Tibial nerve (tissue), 3 donors: ENCODE data around the gene COL27A1.

ENCODE experiments used
- CTCF ChIP-seq, 5 experiments: fragments of 200-600 bp in 3 of 5; fragments of 450-650 bp in 2 of 5; sonication (generic) in 3 of 5; IDR thresholded peaks; one replicate each; pipeline ENCODE4 v1.5.1; 2016 to 2019; ENCODE audit warnings: antibody characterized with exemption in 5 of 5, mild to moderate bottlenecking in 3 of 5, moderate library complexity in 2 of 5
- POLR2A ChIP-seq, 2 donors: fragments of 450-650 bp; IDR thresholded peaks; one replicate each; pipeline ENCODE4 v1.6.1; 2017; ENCODE audit warnings: antibody characterized with exemption in 2 of 2, mild to moderate bottlenecking in 2 of 2, moderate library complexity in 2 of 2

GRCh38 chr9:114124138-114124537 lies 31.2 kb upstream of the COL27A1 start:
- TF ChIP-seq CTCF (IDR thresholded peaks at IDR 0.05) = no peak
- no peak for TF ChIP-seq POLR2A (IDR thresholded peaks at IDR 0.05)
